HG02840 (cell line): ENCODE measurements around the gene SEMA6B.
"Not testable (repeated sequence)": the region's sequence is repeated elsewhere in the genome, so short reads cannot be mapped to it uniquely, and the experiment has no call there.

Source experiments
- ATAC-seq: cut with Tn5 transposase; IDR thresholded peaks from one replicate; pipeline ENCODE4 v1.9.1; 2021; ENCODE audit warnings: mild to moderate bottlenecking, moderate library complexity, moderate number of reproducible peaks; ENCODE audit not compliant: unreplicated experiment, low FRiP score

SEMA6B gene

GRCh38 chr19:4575267-4576015 lies 16.0 kb upstream of the SEMA6B start:
- ATAC-seq: no peak

GRCh38 chr19:4573682-4574081 lies 14.2 kb upstream of the SEMA6B start:
- no peak for ATAC-seq

GRCh38 chr19:4571305-4571917 lies 11.9 kb upstream of the SEMA6B start:
- no peak for ATAC-seq

GRCh38 chr19:4570916-4571304 lies 11.4 kb upstream of the SEMA6B start:
- ATAC-seq: no peak

GRCh38 chr19:4570402-4570801 lies 10.9 kb upstream of the SEMA6B start:
- no peak for ATAC-seq

- ATAC-seq: no peak
These were observed 9.4 kb upstream of the SEMA6B start for GRCh38 chr19:4568886-4569285.

GRCh38 chr19:4567584-4568071 lies 8.1 kb upstream of the SEMA6B start:
- no peak for ATAC-seq

GRCh38 chr19:4566402-4567051 lies 7.0 kb upstream of the SEMA6B start:
- ATAC-seq: no peak

- not testable (repeated sequence) for ATAC-seq
These were observed 4.1 kb upstream of the SEMA6B start for GRCh38 chr19:4563562-4563961.

GRCh38 chr19:4562085-4562484 lies 2.6 kb upstream of the SEMA6B start:
- not testable (repeated sequence) for ATAC-seq

GRCh38 chr19:4557971-4558941 lies 1.2 kb downstream of the SEMA6B start:
- ATAC-seq: no peak

- no peak for ATAC-seq
These were observed 2.1 kb downstream of the SEMA6B start for GRCh38 chr19:4557144-4557970.

GRCh38 chr19:4556597-4557127 lies 2.8 kb downstream of the SEMA6B start:
- ATAC-seq: no peak

- ATAC-seq: no peak
These were observed 3.6 kb downstream of the SEMA6B start for GRCh38 chr19:4555657-4556561.

- no peak for ATAC-seq
These were observed 4.8 kb downstream of the SEMA6B start for GRCh38 chr19:4554717-4555116.

GRCh38 chr19:4553775-4554174 lies 5.7 kb downstream of the SEMA6B start:
- no peak for ATAC-seq

- no peak for ATAC-seq
These were observed 6.3 kb downstream of the SEMA6B start for GRCh38 chr19:4553092-4553695.

- ATAC-seq: no peak
These were observed 7.0 kb downstream of the SEMA6B start for GRCh38 chr19:4552525-4552819.
